Measurements from ENCODE around the gene SRPK1. TPM values are rescaled to one million over a fixed set of nuclear protein-coding genes. Genes with fewer than 3 reads are reported as not detected.

Gene SRPK1
- total and polyA plus RNA-seq, 2 of the 13 experiments (the other 11 are each of a cell fraction or from before 2014, with no cell fraction given): 56.4 to 142 TPM

DNA sequence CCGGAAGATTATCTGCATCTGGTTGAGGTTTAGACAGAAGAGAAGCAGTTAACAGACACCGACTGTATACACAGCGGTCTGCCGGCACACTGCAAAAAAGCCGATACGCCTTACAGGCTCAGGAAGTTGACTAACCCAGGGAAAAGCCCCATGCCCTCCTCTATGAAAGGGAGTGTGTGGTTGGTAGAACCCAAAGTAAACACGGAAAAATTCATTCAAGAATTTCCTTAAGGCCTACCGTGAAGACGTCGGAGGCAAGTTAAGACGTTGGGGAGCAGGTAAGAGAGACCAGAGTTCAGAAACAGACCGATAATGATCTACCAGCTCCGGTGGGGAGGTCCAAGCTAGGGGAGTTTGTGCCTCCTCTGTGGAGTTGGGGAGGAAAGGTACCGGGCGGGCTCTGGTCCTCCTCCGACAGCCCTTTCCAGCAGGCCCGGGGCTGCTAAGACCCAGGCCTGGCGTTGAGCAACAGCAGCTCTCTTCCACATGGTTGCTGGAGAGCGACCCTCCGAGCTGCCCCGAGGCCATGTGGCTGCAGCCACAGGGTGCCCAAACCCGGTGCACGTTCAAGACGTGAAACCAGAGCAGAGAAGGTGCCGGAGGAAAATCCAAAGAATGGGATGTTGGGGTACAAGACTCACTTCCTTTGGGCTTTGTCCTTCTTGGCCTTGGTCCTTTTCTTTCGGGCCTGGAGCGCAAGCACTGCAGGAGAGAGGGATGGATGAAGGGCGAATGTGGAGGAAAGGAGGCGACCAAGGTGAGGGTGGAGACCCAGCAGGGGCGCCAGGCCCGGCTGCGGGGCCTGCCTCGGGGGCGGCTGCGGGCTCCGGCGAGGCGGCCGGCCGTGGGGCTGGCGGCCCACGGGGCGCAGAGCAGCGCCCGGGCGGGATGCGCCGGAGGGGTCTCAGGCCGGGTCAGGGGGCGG is 809 bp downstream of the SRPK1 start (continued):
- TF ChIP-seq, protein P1, sequence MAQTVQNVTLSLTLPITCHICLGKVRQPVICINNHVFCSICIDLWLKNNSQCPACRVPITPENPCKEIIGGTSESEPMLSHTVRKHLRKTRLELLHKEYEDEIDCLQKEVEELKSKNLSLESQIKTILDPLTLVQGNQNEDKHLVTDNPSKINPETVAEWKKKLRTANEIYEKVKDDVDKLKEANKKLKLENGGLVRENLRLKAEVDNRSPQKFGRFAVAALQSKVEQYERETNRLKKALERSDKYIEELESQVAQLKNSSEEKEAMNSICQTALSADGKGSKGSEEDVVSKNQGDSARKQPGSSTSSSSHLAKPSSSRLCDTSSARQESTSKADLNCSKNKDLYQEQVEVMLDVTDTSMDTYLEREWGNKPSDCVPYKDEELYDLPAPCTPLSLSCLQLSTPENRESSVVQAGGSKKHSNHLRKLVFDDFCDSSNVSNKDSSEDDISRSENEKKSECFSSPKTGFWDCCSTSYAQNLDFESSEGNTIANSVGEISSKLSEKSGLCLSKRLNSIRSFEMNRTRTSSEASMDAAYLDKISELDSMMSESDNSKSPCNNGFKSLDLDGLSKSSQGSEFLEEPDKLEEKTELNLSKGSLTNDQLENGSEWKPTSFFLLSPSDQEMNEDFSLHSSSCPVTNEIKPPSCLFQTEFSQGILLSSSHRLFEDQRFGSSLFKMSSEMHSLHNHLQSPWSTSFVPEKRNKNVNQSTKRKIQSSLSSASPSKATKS (CRISPR knock-in tag; IDR thresholded peaks at IDR 0.05): no peak
- TF ChIP-seq ZNF292 (CRISPR knock-in tag; IDR thresholded peaks at IDR 0.05; ENCODE audit: borderline replicate concordance, low read depth): no peak
- 0 out of 2 replicates have a peak, but pooled peaks have one; percentile 42 for TF ChIP-seq PAX8 (CRISPR knock-in tag; IDR thresholded peaks at IDR 0.05; ENCODE audit: borderline replicate concordance)
- peak; percentile 81 for TF ChIP-seq SAP130 (CRISPR knock-in tag; IDR thresholded peaks at IDR 0.05; ENCODE audit: low read depth)
- no peak for TF ChIP-seq SMC3 (IDR thresholded peaks at IDR 0.05; ENCODE audit: low read length)
- peak in 1 of 2 experiments; percentile 25; a peak in 1 of 4 replicates for TF ChIP-seq KLF16 (CRISPR knock-in tag; IDR thresholded peaks at IDR 0.05)
- TF ChIP-seq ZSCAN29 (CRISPR knock-in tag; conservative IDR thresholded peaks at IDR 0.05): 0 out of 2 replicates have a peak, but pooled peaks have one; percentile 28
- peak; percentile 25; the same call in 1 of the 2 replicates for TF ChIP-seq ZNF546 (CRISPR knock-in tag; conservative IDR thresholded peaks at IDR 0.05)
- TF ChIP-seq CENPX (CRISPR knock-in tag; IDR thresholded peaks at IDR 0.05): no peak
- TF ChIP-seq ZNF883 (CRISPR knock-in tag; IDR thresholded peaks at IDR 0.05; ENCODE audit: not compliant biosample characterization): no peak
- TF ChIP-seq GLI4 (CRISPR knock-in tag; IDR thresholded peaks at IDR 0.05; ENCODE audit: borderline replicate concordance): peak; percentile 87; the same call in 1 of the 2 replicates
- TF ChIP-seq MBNL3 (CRISPR knock-in tag; conservative IDR thresholded peaks at IDR 0.05): no peak
- TF ChIP-seq, protein P2, sequence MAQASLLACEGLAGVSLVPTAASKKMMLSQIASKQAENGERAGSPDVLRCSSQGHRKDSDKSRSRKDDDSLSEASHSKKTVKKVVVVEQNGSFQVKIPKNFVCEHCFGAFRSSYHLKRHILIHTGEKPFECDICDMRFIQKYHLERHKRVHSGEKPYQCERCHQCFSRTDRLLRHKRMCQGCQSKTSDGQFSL (CRISPR knock-in tag; IDR thresholded peaks at IDR 0.05): no peak
- TF ChIP-seq NCOA5 (CRISPR knock-in tag; IDR thresholded peaks at IDR 0.05): no peak
- TF ChIP-seq ZNF652 (CRISPR knock-in tag; IDR thresholded peaks at IDR 0.05; ENCODE audit: borderline replicate concordance, low read depth): no peak
- no peak for TF ChIP-seq CBX1 (IDR thresholded peaks at IDR 0.05; ENCODE audit: low read depth)
- TF ChIP-seq, protein P3, sequence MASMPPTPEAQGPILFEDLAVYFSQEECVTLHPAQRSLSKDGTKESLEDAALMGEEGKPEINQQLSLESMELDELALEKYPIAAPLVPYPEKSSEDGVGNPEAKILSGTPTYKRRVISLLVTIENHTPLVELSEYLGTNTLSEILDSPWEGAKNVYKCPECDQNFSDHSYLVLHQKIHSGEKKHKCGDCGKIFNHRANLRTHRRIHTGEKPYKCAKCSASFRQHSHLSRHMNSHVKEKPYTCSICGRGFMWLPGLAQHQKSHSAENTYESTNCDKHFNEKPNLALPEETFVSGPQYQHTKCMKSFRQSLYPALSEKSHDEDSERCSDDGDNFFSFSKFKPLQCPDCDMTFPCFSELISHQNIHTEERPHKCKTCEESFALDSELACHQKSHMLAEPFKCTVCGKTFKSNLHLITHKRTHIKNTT (CRISPR knock-in tag; IDR thresholded peaks at IDR 0.05): no peak
- TF ChIP-seq JUN (CRISPR knock-in tag; IDR thresholded peaks at IDR 0.05): 0 out of 2 replicates have a peak, but pooled peaks have one; percentile 16
- TF ChIP-seq ZSCAN9 (CRISPR knock-in tag; IDR thresholded peaks at IDR 0.05; ENCODE audit: borderline replicate concordance): peak; percentile 56; the same call in 1 of the 2 replicates
- TF ChIP-seq ZNF841 (CRISPR knock-in tag; IDR thresholded peaks at IDR 0.05; ENCODE audit: borderline replicate concordance): no peak
- TF ChIP-seq, protein P4, sequence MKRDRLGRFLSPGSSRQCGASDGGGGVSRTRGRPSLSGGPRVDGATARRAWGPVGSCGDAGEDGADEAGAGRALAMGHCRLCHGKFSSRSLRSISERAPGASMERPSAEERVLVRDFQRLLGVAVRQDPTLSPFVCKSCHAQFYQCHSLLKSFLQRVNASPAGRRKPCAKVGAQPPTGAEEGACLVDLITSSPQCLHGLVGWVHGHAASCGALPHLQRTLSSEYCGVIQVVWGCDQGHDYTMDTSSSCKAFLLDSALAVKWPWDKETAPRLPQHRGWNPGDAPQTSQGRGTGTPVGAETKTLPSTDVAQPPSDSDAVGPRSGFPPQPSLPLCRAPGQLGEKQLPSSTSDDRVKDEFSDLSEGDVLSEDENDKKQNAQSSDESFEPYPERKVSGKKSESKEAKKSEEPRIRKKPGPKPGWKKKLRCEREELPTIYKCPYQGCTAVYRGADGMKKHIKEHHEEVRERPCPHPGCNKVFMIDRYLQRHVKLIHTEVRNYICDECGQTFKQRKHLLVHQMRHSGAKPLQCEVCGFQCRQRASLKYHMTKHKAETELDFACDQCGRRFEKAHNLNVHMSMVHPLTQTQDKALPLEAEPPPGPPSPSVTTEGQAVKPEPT (CRISPR knock-in tag; IDR thresholded peaks at IDR 0.05; ENCODE audit: low read depth): peak; percentile 54; the same call in 1 of the 2 replicates
- no peak for TF ChIP-seq MAF1 (CRISPR knock-in tag; IDR thresholded peaks at IDR 0.05; ENCODE audit: borderline replicate concordance)
- 0 out of 2 replicates have a peak, but pooled peaks have one; percentile 20 for TF ChIP-seq KAT8 (CRISPR knock-in tag; IDR thresholded peaks at IDR 0.05)
- no peak for TF ChIP-seq RBAK (CRISPR knock-in tag; IDR thresholded peaks at IDR 0.05)

Data from HepG2 (cell line).